NCI-H128 (cell line): ENCODE results near the gene AFAP1.

ENCODE experiments used
- DNase-seq: peaks from one replicate; lab custom pipeline; 2025; ENCODE audit not compliant: unreplicated experiment; lab: John Stamatoyannopoulos, UW

The AFAP1 gene

GRCh38 chr4:7894677-7895181 is 44.9 kb downstream of the AFAP1 start:
- no peak for DNase-seq

DNA sequence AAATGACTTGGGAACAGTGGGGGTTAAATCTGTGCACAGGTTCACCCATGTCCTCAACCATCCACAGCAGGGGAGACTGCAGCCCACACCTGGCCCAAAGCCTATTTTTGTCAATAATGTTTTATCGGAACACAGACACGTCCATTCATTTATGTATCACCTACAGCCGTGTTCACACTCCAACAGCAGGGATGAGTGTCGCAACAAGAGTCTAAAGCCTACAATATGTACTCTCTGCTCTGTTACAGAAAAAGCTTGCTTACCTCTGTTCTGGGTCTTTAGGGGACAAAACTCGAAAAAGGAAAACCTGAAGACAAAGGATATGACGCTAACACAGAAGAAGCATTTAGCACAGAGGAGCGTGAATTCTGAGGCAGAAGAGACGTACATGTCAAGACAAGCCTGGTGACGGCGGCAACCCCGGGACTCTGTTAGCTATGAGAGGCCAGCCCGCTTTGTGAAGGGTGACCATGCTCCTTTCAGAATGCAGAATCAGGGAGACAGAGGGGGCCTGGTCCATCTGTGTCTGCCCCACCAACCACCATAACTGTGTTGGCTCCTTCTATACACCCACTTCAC is 45.5 kb downstream of the AFAP1 start:
- DNase-seq = no peak

GRCh38 chr4:7893539-7893938 is 46.1 kb downstream of the AFAP1 start:
- no peak for DNase-seq

- no peak for DNase-seq
Observed at GRCh38 chr4:7892212-7893019, 47.2 kb downstream of the AFAP1 start.

- no peak for DNase-seq
Observed at GRCh38 chr4:7890635-7891393, 48.8 kb downstream of the AFAP1 start.

DNA sequence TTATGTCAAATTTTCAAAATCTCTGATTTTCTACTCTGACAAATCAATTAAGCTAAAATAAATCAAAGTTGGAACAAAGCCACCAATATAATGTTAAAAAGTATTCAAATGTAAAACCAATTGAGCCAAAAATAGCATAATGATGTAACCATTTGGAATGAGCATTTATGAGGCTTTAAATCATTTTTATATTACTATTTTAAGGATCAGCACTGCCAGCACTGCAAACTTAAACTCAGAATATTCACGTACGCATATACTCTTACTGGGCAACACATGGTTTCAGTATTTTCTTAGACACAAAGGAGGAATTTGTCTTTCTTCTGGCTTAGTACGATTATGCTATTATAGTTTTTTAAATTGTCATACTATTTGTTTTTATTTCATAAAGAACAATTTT is 52.2 kb downstream of the AFAP1 start:
- no peak for DNase-seq

DNA sequence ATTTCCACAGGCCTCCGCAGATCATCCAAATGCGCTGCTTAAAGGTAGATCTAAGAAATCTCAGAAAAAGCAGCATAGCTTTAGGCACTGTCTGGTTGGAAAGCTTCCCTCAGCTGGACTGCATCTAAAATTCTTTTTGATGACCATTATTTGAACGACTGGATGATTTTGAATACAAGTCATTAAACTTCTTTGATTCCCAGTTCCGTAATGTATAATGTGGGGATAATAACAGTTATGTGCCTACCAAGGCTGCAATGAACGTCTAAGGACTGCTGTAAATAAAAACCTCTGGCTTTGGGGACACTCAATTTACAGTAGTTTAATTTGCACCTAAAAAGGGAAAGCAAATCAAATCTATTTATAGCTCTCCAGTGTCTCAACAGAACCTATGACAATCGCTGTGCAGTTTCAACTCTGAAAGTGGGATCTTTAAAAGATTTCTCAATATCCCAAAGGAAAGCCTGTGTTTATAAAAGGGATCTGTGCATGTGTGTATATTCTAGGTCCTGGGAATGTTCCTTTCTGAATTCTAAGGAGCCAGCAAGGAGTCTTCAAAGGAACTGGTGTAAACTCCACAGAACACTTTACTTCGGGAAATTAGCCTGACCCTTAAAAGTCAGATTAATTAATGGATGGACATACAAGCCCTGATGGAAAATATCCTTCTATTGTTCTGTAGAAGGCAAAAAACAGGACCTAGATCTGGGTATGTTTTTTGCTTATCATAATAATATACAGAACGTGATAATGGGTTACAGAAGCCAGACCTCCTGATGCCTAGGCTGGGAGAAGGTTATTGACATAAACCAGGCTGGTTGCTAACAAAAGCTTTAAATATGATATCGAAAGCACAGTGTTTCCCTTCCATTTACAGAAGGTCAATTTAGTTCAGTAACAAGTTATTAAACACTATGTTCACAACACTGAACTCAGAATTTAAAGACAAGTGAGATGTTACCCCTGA is 53.4 kb downstream of the AFAP1 start:
- DNase-seq = no peak

GRCh38 chr4:7885216-7886006 is 54.2 kb downstream of the AFAP1 start:
- no peak for DNase-seq

GRCh38 chr4:7880683-7881082 is 59.0 kb downstream of the AFAP1 start:
- DNase-seq = no peak

DNA sequence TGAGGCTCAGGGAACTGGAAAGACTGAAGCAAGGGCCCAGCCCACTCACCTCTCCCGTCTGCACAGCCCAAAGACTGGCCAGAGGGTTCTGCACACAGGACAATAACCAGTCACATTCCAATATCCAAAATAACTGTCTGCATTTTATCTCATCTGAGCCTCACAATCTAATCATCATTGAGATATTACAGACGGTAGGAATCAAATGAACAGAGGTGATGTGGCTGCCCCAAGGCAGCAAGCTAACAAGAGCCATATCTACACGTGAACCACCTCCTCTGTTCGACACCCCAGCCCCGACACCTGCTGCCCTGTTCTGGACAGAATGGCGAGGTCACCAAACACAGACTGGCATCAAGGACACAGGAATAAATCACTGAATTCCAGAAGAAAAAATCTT is 60.5 kb downstream of the AFAP1 start:
- DNase-seq = no peak

DNA sequence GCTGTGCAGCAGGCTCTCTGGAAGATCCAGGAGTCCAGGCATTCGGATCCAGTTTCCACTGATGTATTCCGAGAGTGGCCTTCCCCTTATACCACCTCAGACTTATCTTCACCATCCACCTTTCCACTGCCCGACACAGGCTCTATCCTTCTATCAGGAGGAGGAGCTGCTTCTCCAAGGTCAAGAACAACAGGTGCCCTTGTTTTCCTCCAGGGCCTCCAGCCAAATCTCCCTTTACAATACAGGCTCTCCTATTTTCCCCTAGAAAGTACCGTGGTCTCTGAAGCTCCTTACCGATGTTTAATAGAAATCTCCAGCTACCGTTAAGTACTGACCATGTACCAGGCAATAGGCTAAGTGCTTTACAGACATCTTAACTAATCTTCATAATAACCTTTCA is 61.3 kb downstream of the AFAP1 start:
- DNase-seq = no peak

DNA sequence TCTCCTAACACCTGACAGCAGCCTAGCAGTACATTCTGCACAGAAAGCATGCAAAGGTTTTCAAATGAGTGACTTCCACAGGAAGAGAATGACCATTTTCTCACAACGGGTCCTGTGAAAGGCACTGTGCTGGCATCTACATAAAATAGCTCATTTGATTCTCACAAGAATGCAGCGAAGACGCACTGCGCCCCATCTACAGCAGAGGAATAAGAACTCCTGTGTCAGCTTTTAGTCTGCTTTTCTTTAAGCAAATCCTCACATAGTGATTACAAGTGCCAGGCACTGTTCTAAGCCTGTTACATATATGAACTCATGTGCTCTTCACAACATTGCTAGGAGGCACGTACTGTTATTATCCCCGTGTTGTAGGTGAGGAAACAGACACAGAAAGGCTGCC is 62.5 kb downstream of the AFAP1 start:
- no peak for DNase-seq

DNA sequence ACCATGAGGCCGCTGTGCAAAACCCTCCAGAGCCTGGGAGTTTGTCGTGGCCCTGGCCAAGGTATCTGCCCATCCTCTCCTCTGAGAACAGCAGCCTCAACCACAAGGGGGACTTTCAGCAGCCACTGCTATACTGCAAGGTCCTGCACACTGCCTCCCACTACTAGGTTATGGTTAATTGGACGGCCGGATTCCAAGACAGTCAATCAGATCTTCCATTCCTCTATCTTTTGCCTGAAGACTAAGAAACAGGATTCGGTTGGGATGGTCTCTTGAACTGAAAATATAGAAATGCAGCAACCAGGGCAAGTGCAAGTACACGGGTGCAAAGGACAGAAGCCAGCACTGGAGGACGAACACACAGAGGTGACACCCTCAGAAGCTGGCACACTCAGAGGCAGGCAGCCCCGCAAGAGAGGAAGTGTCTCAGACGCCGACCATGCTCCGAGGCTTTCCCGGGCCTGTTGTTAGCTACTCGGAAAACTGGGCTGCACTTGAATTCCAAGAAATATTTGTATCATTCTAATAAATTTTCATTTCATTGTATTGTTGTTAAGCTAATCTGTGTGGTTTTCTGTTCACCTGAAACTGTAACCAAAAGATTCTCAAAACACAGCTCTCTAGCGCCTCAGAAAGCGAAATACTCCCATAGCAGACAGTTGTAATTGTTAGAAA is 63.3 kb downstream of the AFAP1 start:
- DNase-seq = no peak

- DNase-seq = no peak
Observed at GRCh38 chr4:7874838-7875237, 64.8 kb downstream of the AFAP1 start.

DNA sequence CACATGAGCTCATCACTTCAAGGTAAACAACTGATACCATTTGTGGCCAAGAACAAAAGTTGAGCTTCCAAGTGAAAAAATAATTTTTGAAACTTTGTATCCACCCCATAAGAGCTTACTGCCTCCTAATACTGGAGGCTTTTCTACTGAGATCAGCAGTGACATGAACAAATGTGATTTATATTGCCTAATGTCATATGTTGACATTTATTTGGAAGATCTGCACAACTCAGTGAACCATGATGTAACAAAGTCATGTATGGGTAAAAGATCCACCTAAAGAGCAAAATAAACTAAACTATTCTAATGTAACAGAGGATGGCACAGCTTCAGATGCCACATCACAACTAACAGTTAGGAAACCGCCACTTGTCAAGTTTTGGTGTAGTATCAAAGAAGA is 65.8 kb downstream of the AFAP1 start:
- no peak for DNase-seq

DNA sequence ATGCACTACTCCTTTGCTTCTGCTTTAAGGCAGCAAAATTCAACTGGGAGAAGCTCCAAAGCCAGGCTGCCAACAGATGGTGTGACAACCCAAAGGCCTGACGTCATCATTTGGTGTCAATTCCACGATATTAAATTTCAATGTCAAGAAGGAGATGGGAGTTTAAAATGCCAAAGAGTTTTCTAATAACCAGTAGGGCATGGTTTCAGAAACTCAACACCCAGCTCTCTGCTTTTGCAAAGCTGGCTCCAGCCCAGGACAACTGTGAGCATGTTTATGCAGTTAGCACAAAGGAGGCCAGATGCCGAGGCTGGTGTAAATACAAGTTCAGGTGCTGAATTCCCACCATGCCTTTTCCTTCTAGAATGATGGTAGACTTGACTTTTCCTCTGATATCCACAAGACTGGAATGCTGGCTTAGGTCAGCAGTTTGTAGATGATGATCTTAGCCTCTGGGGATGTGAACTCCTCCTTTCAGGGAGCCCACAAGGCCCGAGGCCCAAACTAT is 67.3 kb downstream of the AFAP1 start:
- peak; percentile 61 for DNase-seq

GRCh38 chr4:7871356-7871755 is 68.3 kb downstream of the AFAP1 start:
- DNase-seq = no peak

- no peak for DNase-seq
Observed at GRCh38 chr4:7868892-7869471, 70.7 kb downstream of the AFAP1 start.

DNA sequence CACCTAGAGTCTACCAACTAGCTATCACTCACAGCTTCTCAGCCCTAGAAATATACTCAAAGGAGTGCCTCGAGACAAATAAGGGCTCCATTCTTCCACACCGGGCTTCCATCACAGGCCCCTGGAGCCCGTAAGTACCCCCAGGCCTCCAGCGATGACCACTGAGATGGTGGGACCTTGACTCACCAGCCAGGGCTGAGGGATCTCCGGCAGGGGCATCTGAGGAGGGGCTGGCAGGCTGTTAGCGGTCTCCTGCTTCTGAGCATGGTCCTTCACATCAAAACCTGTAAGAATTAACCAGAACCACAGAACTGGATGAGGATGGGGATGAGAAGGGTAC is 71.3 kb downstream of the AFAP1 start:
- DNase-seq = no peak
